ENCODE results near the gene GET4. TPM values are rescaled to one million over a fixed set of nuclear protein-coding genes. Genes with fewer than 3 reads are reported as not detected.

The GET4 gene
- total and polyA plus RNA-seq, 2 of the 4 experiments (the other 2 are of a cell fraction): 11.3 to 30.9 TPM

GRCh38 chr7:935164-935873, 59.0 kb downstream of the GET4 start:
- Histone ChIP-seq H2BK120ac (ENCODE audit: low read depth, low read length) (no peak overlapping the region), H3K79me1 (ENCODE audit: low read depth in 1 of 2, low read length in 2 of 2) (no peaks in the 10 kb centered on the region), H2AFZ (replicated peaks; ENCODE audit: low read length, poor library complexity) (no peak overlapping the region), H4K5ac (ENCODE audit: low read depth, low read length) (no peak overlapping the region), H3K4ac (ENCODE audit: low read depth, low read length) (no peak overlapping the region), H3K36me3 (ENCODE audit: control insufficient read depth, insufficient read depth, low read length) (no peaks in the 10 kb centered on the region), H3K4me2 (ENCODE audit: low read depth, low read length) (no peak overlapping the region), H3K4me3 (ENCODE audit: insufficient read depth, low read depth, low read length) (no peak overlapping the region), H3K9me3 (ENCODE audit: control insufficient read depth, insufficient read depth, low read length) (no peaks in the 10 kb centered on the region), H4K91ac (ENCODE audit: insufficient read depth, low read depth, low read length) (no peak overlapping the region), H3K18ac (ENCODE audit: low read depth, low read length) (no peak overlapping the region), H3K9me1 (ENCODE audit: insufficient read depth, low read length) (no peaks in the 10 kb centered on the region), H4K8ac (ENCODE audit: low read depth in 2 of 2, low read length in 2 of 2) (no peak overlapping the region), H3K14ac (replicated peaks; ENCODE audit: low read depth, low read length) (no peak overlapping the region), H3K23ac (ENCODE audit: low read depth, low read length) (no peak overlapping the region), H2BK20ac (ENCODE audit: low read depth, low read length) (no peak overlapping the region), H2AK5ac (ENCODE audit: low read depth, low read length) (no peak overlapping the region), H3K9ac (ENCODE audit: low read depth, low read length) (no peak overlapping the region), H3K4me1 (ENCODE audit: control insufficient read depth, insufficient read depth, low read length) (no peaks in the 10 kb centered on the region), H4K20me1 (ENCODE audit: insufficient read depth, low read length) (no peaks in the 10 kb centered on the region), H3K27ac (ENCODE audit: insufficient read depth, low read length) (no peak overlapping the region), H2BK5ac (ENCODE audit: low read depth, low read length, poor library complexity, severe bottlenecking) (no peak overlapping the region), H2BK15ac (ENCODE audit: low read depth, low read length) (no peak overlapping the region), H3K27me3 (ENCODE audit: control insufficient read depth, insufficient read depth, low read length) (no peaks in the 10 kb centered on the region; the same call in none of the 2 replicates), H3K56ac (ENCODE audit: extremely low read depth, insufficient read depth, low read length) (no peak overlapping the region), H2AK9ac (replicated peaks; ENCODE audit: low read depth, low read length, poor library complexity) (no peak overlapping the region)
- ChIA-PET POLR2A (ENCODE audit: unreplicated experiment) (no interaction called here), CTCF (no interaction called here)
- intact Hi-C loops (cut with micrococcal nuclease) (no loop called here), in situ Hi-C loops (cut with MboI; ENCODE audit: low sequenced_read_pairs) (no loop called here), dilution Hi-C loops (cut with HindIII; ENCODE audit: low sequenced_read_pairs, unreplicated experiment) (no loop called here)
- ATAC-seq (ENCODE audit: low read depth) (no peak), DNase-seq (no peak)
- 61% methylated on average over 22 of the region's 46 CpGs; no CpG with 5 or more reads in 1 of the 2 experiments for WGBS, 2 experiments (ENCODE audit: extremely low coverage in 2 of 2, insufficient read length in 1 of 2)
- no peak for TF ChIP-seq RCOR1 (IDR thresholded peaks at IDR 0.05; ENCODE audit: insufficient replicate concordance, low read length)
- TF ChIP-seq MAFK (IDR thresholded peaks at IDR 0.05; ENCODE audit: low read depth, low read length): no peak
- no peak for TF ChIP-seq BHLHE40 (IDR thresholded peaks at IDR 0.05; ENCODE audit: low read depth, low read length)
- TF ChIP-seq SMC3 (IDR thresholded peaks at IDR 0.05; ENCODE audit: low read depth, low read length): no peak
- TF ChIP-seq ELK1 (IDR thresholded peaks at IDR 0.05; ENCODE audit: borderline replicate concordance, low read depth, low read length): no peak
- no peak for TF ChIP-seq MAZ (IDR thresholded peaks at IDR 0.05; ENCODE audit: borderline replicate concordance, low read depth, low read length)
- no peak for TF ChIP-seq RAD21 (IDR thresholded peaks at IDR 0.05; ENCODE audit: low read length)
- no TSS peak for BruUV-seq (replicated peaks)

Measured in IMR-90 (cell line).